GM18520 (cell line): ENCODE results near the gene MTG1.
"Not testable (repeated sequence)": the region's sequence is repeated elsewhere in the genome, so short reads cannot be mapped to it uniquely, and the experiment has no call there.

ENCODE experiments used
- ATAC-seq: cut with Tn5 transposase; IDR thresholded peaks from one replicate; pipeline ENCODE4 v1.9.1; 2021; ENCODE audit not compliant: unreplicated experiment

The MTG1 gene

DNA sequence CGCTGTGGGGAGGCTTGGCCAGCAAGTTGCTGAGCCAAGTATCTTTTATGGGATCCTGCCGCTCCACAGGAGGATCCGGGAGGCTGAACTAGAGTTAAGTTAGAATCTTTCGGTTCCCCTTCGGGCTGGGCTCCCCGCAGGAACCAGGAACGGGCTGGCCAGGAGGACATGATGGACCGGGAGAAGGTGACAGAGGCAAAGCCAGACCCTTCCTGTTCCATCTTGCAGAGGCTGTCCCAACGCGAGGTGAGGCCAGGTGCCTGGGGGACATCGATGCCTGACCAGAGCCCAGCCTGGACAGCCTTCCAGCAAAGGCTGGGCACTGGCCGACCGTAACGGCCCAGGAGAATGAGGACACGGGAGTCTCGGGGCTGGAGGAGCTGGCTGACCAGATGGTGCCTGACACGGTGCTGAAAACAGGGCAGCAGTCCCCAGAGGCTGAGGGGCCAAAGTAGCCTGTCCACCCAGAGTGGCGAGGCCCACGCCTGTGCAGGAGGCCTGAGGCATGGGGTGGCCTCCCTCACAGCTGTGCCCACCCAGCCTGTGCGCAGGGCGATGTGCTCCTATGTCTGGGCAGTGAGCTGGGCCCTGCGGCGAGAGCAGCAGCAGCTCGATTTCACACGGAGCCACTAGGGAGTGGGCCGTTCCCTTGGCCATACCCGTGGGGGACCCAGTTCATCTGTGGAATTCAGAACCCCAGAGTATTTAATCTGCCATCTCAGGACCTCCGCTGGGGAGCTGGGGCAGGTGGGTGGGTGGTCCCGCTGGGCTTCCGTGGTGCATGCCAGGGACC lies 16.7 kb upstream of the MTG1 start:
- ATAC-seq = no peak

DNA sequence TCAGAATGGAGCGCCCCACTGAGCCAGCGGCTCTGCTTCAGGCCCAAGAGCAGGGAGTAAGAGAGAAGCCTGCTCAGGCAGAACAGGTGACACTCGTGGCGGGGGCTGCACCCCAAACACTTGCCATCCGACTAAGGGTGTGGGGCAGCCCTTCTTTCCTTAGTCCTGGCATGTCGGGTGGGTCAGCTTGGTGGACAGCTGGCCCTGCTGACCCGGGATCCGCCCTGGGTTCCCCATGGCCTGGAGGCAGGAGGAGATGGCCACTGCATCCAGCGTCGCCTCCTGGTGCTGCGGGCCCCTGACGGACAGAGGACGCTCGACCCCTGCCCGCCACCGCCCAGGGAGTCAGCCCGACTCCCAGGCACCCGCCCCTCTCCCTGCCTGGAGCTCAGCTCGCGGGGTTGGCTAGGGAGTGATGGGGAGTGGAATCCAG lies 16.1 kb upstream of the MTG1 start:
- ATAC-seq = no peak

DNA sequence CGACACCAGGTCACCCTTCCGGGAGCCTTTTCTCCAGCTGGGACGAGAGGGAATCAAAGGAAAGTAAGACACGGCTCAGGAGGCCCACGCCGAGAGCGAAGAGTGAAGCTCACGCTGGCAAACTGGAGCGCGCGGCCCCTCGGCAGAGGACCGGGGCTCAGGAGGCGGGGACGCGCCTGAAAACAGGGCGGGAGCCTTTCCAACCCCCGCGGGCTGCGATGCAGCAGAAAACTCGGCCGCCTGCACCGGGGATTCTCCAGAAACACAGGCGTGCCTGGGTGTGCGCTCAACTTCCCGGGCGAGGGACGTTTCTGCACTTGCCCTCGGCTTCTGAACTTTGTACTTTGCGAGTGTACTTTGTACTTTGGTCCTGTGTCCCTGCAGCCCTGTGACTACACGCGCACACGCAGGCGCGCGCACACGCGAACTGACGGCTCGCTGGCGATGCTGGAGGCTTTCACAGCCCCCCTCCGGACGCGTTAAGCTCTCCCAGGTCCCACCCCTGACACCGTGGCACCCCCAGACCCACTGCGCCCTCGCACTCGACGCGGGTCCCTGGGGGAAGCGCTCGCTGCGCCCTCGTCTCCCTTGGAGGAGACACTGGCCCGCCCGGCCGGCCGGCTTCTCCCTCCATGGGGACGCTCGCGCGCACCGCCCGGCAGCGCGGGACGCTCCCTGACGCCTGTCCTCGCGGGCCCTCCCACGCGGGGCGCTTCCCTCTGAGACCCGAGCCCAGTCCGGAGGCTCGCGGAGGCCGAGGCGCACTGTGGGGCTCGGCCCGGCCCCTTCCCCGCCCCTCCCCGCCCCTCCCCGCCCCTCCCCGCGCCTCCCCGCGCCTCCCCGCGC lies 15.5 kb upstream of the MTG1 start:
- ATAC-seq = peak; percentile 32

DNA sequence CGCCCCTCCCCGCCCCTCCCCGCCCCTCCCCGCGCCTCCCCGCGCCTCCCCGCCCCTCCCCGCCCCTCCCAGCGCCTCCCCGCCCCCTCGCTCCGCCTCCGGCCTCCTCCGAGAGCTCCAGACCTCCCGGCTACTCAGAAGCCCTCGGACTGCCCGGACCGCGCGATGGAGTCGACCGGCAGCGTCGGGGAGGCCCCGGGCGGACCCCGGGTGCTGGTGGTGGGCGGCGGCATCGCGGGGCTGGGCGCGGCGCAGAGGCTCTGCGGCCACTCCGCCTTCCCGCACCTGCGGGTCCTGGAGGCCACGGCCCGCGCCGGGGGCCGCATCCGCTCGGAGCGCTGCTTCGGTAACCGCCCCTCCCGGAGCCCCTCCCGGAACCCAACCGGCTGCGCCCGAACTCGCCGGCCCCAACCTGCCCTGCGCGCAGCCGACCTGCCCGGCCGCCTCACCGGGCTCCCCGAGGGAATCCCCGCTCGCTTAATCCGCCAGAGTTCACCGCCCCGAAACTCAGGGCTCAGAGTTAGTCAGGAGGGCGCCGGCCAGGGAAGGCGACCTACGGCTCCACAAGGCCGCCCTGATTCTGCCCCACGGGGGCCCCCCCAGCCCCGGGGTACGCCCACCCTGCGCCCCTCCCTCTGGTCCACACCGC lies 14.7 kb upstream of the MTG1 start, which contains the start of gene PAOX:
Gene PAOX, plus strand, starts transcription at position 111 of the 649 bp plus-strand sequence. Its CDS starts 55 bp downstream, at position 166.
- ATAC-seq = peak; percentile 46

DNA sequence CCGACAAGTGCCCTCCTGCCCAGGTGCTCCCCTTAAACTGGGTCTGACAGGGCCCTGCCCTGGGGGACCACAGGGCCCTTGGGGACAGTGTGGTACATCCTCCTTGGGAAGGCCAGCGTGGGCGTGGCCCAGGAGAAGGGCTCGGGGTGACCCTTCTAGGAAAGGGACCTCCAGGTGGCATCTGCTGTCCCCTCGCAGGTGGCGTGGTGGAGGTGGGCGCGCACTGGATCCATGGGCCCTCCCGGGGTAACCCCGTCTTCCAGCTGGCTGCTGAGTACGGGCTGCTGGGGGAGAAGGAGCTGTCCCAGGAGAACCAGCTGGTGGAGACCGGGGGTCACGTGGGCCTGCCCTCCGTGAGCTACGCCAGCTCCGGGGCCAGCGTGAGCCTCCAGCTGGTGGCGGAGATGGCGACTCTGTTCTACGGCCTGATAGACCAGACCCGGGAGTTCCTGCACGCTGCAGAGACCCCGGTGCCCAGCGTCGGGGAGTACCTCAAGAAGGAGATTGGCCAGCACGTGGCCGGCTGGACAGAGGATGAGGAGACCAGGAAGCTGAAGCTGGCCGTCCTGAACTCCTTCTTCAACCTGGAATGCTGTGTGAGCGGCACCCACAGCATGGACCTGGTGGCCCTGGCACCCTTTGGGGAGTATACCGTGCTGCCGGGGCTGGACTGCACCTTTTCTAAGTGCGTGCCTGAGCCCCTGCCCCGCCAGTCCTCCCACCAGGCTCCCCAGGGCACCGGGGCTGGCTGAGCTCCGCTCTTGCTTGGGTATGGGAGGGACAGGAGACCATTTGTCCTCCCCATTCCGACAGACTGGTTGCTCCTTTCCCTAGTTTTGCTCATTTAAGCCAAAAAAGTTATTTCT lies 13.9 kb upstream of the MTG1 start:
- ATAC-seq = peak; percentile 6

DNA sequence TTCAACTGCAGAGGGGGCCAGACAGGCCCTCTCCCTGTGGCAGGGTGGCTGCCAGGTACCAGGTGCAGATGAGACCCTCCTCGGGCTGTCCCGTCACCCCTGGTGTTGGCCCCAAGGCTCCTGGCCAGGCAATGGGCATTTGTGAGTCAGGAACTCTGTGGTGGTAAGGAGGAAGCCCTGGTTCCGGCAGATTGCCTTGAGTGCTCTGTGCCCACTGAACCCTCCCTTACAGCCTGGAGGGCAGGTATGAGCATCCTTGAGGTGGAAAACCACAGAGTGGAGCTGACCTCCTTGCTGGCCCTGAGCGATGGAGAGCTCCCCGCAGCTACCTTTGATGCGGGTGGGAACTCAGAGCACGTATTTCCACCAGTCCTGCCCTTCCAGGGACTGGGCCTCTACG lies 12.9 kb upstream of the MTG1 start:
- ATAC-seq = no peak

DNA sequence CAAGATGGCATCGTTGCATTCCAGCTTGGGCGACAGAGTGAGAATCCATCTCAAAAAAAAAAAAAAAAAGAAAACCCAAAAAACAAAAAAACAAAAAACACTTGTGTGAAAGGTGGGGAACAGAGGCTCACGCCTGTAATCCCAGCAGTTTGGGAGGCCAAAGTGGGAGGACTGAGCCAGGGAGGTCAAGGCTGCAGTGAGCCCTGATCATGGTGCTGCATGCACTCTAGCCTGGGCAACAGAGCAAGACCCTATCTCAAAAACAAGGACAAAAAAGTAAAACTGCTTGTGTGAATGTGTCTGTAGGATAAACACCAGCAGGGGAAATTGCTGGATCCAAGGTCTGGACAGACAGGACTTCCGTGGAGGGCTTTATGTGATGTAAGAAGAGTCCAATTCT lies 10.4 kb upstream of the MTG1 start:
- no peak for ATAC-seq

DNA sequence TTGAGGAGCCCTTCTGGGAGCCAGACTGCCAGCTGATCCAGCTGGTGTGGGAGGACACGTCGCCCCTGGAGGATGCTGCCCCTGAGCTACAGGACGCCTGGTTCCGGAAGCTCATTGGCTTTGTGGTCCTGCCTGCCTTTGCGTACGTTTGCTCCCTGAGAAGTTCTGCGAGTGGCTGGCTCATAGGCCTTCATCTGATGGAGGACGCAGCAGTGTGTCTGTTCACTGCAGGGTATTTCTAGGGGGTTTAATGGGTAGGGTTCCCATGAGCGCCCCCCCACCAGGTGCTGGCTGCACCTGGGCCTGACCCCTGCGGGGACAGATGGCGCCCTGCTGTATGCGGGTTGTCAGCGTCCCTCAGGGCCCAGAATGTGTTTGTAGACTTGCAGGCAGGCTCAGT lies 9.9 kb upstream of the MTG1 start:
- ATAC-seq = no peak

DNA sequence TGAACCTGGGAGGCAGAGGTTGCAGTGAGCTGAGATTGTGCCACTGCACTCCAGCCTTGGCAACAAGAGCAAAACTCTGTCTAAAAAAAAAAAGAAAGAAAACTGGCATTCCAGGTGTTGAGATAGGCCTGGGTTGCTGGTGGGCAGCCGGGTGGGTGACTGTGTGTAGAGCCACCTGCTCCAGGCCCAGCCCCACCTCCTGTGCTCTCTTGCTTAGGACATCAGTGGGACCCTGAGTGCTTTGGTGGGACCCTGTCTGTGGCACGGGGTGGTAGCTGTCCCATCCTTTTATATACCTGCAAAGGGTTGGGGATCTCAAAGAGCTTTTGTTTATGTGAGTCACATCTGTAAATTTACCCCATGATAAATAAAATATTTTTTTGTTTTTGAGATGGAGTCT lies 8.7 kb upstream of the MTG1 start:
- ATAC-seq = no peak

DNA sequence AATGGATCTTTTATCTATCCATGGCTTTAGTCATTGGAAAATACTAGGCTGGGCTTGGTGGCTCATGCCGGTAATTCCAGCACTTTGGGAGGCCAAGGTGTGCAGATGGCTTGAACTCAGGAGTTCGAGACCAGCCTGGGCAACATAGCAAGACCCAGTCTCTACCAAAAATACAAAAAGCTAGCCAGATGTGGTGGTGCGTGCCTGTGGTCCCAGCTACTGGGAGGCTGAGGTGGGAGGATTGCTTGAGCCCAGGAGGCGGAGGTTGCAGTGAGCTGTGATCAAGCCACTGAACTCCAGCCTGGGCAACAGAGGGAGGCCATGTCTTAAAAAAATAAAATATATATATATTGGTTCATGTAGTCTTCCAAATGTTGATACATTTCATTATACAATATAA lies 7.0 kb upstream of the MTG1 start:
- not testable (repeated sequence) for ATAC-seq

DNA sequence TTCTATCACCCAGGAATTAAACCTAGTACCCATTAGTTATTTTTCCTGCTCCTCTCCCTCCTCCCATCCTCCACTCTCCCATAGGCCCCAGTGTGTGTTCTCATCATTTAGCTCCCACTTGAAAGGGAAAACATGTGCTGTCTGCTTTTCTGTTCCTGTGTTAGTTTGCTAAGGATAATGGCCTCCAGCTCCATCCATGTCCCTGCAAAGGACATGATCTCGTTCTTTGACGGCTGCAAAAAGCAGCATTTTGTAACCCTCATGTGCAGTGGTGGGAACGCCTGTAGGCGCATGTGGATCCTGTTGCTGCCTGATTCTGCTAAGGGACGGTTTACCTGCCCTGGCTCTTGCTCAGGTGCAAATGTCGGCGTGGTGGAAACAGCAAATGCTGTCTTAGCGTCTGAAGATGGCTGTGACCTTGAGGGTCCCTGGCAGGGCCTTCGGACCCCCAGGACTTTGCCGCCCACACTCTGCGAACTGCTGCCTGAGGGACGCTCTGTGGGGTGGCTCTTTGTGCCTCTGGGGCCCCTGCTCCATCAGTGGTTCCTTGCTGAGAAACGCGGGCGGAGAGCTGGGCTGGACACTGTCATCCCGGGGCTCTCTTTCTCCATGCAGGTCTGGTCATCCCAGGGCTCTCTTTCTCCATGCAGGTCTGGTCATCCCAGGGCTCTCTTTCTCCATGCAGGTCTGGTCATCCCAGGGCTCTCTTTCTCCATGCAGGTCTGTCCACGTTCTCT lies 5.6 kb upstream of the MTG1 start:
- ATAC-seq = no peak

DNA sequence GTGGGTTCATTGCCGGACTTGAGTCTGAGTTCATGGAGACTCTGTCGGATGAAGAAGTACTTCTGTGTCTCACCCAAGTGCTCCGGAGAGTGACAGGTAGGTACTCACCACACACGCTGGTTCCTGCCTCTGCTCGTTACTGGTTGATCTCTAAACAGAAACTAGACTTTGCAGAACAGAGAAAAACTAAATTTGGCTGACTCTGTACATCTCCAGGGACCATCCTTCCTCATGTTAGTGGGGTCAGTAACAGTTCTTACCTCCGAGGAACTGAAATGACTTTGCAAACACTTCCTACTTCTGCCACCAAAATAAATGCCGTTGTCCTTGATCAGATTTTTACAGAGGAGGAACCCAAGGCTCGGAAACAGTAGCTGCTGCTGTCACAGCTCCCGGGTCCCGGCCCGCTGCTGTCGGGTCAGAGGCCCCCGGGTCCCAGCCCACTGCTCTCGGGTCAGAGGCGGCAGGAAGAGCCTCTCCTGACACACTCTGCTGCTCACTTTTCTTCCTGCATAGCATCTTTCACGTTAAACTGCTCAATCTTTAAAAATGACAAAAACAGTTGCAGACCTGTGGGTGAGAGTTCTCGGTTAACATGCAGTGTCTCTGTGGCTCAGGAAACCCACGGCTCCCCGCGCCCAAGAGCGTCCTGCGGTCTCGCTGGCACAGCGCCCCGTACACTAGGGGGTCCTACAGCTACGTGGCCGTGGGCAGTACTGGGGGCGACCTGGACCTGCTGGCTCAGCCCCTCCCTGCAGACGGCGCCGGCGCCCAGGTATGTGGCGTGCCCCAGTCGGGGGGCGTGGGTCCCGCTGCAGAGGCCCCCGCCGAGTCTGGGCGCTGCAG lies 4.8 kb upstream of the MTG1 start:
- peak; percentile 69 for ATAC-seq

DNA sequence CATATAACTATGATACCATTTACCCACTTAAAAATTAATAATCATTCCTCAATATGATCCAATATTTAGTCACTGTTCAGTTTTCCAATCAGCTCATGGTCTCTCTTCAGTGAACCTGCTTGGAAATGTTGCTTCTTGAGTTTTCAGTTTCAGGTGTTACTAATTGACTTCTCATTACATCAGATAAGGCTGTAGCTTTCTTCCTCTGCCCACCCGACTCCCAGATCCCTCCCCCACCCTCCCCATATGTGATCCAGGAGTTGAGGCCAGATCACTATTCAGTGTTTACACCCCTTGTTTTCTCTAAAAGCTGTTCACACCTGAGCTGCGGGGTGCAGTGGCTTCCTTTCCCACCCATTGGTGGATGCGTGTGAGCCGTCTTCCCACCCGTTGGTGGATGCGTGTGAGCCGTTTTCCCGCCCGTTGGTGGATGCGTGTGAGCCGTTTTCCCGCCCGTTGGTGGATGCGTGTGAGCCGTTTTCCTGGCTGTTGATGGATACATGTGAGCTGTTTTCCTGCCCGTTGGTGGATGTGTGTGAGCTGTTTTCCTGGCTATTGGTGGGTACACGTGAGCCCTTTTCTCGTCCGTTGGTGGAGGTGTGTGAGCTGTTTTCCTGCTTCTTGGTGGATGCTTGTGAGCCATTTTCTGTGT lies 3.2 kb upstream of the MTG1 start:
- no peak for ATAC-seq

DNA sequence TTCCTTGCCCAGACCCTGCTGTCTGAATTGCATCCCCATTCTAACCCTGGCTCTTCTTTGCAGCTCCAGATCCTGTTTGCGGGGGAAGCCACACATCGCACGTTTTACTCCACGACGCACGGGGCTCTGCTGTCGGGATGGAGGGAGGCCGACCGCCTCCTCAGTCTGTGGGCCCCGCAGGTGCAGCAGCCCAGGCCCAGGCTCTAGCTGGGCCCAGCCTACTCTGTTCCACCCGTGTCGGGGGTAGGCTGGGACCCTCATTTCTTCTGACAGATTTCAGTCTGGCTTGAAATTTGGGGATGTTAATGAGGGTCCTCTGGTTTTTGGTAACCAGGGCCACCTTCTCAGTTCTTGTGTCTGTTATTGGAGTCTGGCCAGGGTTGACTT lies 2.7 kb upstream of the MTG1 start:
- no peak for ATAC-seq

DNA sequence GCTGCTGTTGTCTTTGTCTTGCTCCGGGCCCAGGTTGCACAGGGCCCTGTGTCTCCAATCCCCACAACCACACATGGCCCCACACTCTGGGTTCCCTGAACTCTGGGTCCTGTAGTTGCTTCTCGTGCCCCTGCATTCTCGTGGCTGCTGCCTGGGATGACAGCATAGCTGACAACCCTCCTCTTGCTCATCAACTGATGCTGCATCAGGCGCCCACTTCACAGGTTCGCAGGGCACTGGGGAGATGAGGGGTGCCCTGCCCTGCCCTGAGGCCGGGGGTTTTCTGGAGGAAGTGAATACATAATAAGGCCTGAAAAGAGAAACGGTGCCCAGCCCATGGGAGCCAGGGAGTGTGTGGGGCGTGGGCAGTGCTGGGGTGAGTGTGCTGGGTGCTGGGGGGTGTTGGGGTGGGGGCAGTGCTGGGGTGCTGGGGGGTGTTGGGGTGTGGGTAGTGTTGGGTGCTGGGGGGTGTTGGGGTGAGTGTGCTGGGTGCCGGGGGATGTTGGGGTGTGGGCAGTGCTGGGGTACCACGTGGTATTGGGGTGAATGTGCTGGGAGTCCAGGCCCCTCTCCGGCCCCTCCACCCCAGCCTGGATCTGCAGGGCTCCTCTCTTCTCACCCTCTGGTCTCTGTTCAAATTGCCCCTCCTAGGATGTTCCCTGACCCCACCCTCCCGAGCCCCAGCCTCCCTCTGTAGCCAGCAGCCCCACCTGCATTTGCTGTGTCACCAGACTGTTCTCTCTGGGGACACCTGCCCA lies 2.0 kb upstream of the MTG1 start:
- no peak for ATAC-seq

DNA sequence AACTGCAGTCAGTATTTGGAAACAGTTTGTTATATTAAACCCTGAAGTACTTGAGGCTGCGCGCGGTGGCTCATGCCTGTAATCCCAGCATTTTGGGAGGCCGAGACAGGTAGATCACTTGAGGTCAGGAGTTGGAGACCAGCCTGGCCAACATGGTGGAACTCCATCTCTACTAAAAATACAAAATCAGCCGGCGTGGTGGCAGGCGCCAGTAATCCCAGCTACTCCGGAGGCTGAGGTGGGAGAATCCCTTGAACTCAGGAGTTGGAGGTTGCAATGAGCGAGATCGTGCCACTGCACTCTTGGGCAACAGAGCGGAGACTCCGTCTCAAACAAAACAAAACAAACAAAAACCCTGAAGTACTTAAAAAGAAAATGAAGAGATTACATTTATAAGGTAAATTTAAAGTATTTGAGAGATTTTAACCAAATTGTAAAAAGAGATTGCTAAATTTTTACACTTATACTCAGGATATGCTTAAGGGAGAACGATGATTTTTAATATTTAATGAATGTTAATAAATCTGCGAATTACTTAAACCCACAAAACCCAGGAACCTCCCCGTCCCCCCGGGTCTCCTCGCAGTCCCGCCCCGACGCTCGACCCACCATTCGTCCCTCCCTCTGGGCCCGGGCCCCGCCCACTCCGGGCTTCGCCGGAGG lies 425 bp upstream of the MTG1 start:
- no peak for ATAC-seq

DNA sequence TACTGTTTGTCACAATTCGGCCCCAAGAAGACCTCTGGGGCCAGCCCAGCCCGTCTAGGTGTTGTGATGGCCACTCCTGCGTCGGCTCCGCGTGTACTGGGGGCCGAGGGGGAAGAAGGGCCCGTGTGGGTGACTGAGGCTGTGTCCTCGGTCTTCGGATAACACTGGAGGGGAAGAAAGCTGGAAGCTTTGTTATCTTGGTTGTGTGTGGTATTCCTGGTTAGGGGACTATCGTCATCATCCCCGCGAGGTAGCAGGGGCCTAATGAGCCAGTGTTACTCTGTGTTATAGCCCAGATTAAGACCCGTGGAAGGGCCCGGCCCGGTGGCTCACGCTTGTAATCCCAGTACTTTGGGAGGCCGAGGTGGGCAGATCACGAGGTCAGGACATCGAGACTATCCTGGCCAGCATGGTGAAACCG lies 854 bp downstream of the MTG1 start:
- no peak for ATAC-seq
